Femur (tissue), 1 donor: Measurements from ENCODE around the gene PRAMEF18.
"Not testable (repeated sequence)": the region's sequence is repeated elsewhere in the genome, so short reads cannot be mapped to it uniquely, and the experiment has no call there.

ENCODE experiments used
- DNase-seq: peaks from one replicate; pipeline ENCODE4 v3.0.0-alpha.2; 2017

Gene PRAMEF18, protein sequence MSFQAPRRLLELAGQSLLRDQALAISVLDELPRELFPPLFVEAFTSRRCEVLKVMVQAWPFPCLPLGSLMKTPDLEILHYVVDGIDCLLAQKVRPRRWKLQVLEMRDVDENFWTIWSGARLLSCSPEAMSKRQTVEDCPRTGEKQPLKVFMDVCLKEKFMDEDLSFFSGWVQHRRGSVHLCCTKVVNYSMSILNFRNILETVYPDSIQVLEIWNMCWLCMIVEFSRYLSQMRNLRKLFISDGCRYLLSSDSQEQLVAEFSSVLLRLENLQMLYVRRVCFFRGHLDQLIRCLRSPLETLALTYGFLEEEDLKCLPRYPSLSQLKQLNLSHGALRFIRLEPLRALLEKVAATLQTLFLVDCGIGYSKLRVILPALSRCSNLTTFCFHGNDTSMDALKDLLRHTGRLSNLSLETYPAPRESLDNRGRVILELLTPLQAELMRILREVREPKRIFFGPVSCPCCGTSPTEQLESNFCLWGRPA

DNA sequence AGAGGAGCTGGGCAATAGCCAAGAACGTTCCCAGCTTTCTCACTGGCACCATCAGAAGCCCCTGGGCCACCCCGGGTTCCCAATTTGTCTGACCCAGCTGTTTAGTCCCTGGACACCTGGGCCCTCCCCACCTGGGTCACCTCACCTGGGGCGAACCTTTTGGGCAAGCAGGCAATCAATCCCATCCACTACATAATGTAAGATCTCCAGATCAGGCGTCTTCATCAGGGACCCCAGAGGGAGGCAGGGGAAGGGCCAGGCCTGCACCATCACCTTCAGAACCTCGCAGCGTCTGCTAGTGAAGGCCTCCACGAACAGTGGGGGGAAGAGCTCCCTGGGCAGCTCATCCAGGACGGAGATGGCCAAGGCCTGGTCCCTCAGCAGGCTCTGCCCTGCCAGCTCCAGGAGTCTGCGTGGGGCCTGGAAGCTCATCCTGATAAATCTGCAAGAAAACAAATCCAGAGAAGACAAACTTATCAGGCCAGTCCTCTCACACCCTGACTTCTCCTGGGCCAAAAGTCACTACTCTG, at the start of gene PRAMEF18:
Gene PRAMEF18 (minus strand): TSS at position 480 of the 530 bp plus-strand sequence. CDS start 48 bp downstream, at position 432.
- not testable (repeated sequence) for DNase-seq

DNA sequence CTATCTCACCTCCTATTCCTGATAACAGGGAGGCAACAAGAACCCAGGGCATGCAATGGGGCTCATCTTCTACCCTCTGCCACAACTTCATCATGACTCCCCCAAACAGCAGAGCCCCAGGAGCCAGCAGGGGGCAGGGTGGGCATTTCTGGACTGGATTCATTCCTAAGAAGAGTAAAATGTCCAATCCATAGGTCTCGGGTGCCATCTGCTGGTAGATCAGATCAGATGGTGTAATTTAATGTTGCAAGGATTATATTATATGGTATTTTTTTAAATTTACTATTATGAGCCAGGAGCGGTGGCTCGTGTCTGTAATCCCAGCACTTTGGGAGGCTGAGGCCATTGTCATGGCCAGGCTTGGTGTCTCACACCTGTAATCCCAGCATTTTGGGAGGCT, 39.2 kb upstream of the PRAMEF18 start:
- DNase-seq = not testable (repeated sequence)

DNA sequence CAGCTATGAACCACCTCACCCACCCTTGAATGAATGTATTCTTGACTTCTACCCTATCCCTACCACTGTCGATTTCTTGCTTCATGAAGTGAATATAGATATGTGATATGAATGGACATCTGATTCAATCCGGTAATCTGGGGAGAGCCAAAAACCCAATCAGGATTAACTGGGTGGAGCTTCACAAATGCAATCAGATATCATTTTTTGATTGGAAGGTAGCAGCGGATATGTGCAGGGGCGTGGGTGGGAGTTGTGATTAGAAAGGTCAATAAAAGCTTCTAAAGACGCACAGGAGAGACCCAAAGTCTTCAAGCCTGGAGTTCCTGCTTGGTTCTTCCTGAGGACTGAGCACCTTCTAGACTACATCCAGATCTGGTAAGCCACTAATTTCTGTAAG, 27.9 kb upstream of the PRAMEF18 start, which contains the start of gene PRAMEF5:
Gene PRAMEF5 (plus strand): TSS at position 301 of the 400 bp plus-strand sequence. CDS start 5,071 bp downstream, outside the sequence.
- not testable (repeated sequence) for DNase-seq

DNA sequence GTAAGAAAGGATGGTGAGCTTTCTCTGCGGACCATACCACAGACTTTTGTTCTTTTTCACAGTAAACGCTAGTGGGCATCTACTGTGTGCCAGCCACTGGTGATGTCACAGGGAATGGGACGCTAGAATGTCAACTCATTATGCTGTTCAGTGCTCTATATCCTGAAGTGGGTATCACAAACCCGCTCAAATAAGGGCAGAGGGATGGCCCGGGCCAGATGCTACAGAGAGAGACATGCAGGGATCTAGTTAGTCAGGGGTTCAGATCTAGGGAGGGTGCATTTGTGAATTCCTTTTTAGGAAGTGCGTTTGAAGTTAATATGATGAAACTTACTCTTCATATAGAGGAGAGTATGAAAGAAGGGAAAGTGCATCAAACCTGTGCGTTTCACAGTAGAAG, 21.2 kb upstream of the PRAMEF18 start:
- not testable (repeated sequence) for DNase-seq

DNA sequence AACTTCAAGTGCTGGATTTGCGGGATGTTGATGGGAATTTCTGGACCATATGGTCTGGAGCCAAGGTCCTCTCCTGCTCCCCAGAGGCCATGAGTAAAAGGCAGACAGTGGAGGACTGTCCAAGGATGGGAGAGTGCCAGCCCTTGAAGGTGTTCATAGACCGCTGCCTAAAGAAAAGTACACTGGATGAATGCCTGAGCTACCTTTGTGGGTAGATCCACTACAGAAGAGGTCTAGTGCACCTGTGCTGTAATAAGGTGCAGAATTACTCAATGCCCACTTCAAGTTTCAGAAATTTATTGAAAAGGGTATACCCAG, 20.6 kb upstream of the PRAMEF18 start:
- DNase-seq = not testable (repeated sequence)

DNA sequence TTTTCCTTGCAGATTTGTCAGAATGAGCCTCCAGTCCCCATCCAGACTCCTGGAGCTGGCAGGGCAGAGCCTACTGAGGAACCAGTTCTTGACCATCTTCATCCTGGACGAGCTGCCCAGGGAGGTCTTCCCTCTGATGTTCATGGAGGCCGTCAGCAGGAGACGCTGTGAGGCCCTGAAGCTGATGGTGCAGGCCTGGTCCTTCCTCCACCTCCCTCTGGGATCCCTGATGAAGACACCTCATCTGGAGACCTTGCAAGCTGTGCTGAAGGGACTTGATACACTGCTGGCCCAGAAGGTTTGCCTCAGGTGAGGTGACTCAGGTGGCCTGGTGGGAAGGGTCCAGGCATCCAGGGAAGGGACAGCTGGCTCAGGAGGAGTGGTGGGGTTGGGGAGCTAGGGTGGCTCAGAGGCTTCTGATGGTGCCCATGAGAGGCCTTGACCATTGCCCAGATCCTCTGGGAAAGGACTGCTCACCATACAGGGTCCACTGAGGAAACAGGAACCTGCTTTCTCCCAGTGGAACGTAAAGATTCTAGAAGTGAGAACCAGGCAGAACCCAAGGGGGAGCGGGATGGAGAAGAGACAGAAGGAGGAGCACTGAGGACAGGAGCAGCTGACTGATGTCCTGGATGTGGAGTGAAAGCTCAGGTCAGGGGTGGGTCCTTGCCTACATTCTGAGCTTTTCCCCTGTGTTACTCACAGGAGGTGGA, 20.0 kb upstream of the PRAMEF18 start:
- DNase-seq = not testable (repeated sequence)

DNA sequence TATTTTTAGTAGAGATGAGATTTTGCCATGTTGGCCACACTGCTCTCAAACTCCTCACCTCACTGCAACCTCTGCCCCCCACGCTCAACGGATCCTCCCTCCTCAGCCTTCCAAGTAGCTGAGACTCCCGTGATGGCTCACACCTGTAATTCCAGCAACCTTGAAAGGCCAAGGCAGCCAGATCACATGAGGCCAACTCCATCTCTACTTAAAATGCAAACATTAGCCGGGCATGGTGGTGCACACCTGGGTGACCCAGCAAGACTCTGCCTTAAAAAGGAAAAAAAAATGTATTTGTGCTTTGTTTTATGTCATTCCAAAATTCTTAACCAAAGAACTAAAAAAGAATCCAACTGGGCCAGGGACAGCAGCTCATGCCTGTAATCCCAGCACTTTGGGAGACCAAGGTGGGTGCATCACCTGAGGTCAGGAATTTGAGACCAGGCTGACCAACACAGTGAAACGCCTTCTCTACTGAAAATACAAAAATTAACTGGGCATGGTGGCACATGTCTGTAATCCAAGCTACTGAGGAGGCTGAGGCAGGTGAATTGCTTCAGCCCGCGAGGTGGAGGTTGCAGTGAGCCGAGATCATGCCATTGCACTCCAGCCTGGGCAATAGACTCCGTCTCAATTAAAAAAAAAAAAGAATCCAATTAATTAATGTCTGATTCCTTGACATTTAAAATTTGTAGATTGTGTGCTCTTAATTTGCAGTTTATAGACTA, 17.7 kb upstream of the PRAMEF18 start:
- DNase-seq = not testable (repeated sequence)

DNA sequence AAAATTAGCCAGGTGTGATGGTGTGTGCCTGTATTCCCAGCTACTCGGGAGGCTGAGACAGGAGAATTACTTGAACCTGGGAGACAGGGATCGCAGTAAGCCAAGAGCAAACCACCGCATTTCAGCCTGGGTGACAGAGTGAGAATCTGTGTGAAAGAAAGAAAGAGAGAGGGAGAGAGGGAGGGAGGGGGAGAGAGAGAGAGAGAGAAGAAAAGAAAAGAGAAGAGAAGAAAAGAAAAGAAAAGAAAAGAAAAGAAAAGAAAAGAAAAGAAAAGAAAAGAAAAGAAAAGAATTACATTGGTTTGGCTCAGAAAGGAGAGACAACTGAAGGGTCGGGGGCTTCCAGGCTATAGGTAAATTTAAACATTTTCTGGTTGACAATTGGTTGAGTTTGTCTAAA, 13.7 kb upstream of the PRAMEF18 start:
- not testable (repeated sequence) for DNase-seq

DNA sequence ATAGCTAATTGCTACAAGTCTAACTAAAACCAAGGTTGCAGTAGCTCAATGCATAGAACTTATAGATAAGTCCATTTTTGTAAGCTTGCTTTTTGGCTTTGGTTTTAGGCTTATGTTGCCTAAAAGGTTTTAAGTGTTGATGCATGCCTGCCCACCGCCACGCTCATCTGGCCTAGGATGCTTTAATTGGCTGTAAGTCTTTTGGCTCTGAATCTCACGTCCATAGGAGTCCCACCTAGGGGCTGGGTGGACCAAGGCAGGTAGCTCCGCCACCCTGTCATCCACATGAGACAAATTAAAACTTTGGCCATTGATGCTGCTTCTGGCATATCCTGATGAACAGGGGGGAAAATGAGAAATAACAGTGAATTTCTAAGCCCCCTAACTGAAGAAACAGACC, 11.6 kb upstream of the PRAMEF18 start:
- not testable (repeated sequence) for DNase-seq

DNA sequence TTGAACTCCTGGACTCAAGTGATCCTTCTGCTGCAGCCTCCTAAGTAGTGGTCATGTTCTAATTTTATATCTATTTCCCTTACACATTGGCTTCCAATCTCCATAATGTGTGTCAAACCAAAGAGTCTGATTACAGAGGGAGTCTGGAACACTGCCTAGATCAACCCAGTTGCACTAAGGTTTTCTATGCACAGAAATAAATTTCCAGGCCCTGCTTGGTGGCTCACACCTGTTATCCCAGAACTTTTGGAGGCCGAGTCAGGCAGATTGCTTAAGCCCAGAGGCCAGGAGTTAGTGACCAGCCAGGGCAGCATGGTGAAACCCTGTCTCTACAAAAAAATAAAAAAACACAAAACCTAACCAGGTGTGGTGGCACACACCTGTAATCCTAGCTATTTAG, 8.1 kb upstream of the PRAMEF18 start:
- DNase-seq = not testable (repeated sequence)

DNA sequence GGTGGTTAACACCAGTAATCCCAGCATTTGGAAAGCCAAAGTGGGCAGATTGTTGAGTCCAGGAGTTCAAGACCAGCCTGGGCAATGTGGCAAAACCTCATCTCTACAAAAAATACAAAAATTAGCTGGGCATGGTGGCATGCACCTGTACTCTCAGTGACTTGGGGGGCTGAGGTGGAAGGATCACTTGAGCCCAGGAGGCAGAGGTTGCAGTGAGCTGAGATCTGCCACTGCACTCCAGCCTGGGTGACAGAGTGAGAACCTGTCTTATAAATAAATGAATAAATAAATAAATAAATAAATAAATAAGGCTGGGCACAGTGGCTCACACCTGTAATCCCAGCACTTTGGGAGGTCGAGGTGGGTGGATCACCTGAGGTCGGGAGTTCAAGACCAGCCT, 6.1 kb upstream of the PRAMEF18 start:
- DNase-seq = not testable (repeated sequence)

DNA sequence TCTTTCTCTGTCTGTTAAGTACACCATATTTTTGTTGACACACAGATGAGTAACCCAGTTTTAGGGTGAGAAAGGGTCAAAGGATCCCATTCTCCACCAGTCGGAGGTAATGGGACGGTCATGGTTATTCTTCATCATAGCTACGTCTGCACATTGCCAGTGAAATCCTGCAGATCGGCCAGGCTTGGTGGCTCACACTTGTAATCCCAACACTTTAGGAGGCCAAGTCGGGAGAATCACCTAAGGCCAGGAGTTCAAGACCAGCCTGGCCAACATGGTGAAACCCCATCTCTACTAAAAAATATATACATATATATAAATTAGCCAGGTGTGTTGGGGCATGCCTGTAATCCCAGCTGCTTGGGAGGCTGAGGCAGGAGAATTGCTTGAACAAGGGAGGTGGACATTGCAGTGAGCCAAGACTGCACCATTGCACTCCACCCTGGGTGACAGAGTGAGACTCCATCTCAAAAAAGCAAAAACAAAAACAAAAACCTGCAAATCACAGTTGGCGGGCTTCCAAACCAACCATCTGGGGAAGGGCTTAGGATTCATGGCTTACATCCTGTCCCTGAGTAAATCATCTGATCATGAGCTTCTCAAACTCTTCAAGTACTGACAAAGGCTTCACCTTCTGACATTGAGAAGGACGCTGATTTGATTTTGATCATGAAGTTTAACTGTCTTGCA, 5.3 kb upstream of the PRAMEF18 start:
- DNase-seq = not testable (repeated sequence)

DNA sequence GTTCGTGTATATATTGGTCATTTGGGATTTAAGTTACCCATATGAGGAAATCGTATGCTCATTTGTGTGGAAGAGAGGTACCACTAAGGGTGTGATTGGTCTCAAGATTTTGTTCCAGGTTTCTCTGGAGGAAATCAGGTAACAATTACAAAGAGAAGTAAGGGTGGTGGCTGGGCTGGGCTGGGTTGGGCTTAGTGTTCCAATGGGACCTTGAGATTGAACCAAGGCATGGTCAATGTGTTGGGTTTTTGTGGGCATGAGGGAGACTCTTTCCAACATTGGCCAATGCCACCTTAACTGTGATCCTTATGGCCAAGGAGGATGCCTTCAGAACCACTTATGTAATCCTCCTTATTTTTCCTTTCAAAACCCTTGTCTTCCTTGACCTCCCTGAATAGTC, 4.6 kb upstream of the PRAMEF18 start:
- DNase-seq = not testable (repeated sequence)

DNA sequence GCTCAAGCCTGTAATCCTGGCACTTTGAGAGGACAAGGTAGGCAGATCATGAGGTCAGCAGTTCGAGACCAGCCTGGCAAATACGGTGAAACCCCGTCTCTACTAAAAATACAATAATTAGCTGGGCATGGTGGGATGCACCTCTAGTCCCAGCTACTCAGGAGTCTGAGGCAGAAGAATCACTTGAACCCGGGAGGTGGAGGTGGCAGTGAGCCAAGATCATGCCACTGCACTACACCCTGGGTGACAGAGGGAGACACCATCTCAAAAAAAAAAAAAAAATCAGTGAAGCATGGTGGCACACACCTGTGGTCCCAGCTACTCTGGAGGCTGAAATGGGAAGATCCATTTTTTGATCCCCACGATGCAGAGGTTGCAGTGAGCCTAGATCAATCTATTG, 4.1 kb upstream of the PRAMEF18 start:
- DNase-seq = not testable (repeated sequence)

DNA sequence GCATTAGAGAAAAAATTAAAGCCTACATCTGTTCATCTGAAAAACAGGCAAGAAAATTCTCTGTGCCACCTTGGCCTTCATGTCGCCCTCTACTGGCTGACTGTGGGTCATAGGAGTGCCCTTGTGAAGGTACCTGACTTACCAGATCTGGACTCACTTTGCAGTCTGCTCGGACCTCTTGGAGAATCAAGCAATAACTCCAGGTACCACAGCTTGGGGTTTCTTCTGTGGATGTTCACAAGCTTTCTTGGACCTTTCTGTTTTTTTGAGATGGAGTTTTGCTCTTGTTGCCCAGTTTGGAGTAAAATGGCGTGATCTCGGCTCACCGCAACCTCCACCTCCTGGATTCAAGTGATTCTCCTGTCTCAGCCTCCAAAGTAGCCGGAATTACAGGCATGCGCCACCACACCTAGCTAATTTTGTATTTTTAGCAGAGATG, 2.4 kb upstream of the PRAMEF18 start:
- DNase-seq = no peak

DNA sequence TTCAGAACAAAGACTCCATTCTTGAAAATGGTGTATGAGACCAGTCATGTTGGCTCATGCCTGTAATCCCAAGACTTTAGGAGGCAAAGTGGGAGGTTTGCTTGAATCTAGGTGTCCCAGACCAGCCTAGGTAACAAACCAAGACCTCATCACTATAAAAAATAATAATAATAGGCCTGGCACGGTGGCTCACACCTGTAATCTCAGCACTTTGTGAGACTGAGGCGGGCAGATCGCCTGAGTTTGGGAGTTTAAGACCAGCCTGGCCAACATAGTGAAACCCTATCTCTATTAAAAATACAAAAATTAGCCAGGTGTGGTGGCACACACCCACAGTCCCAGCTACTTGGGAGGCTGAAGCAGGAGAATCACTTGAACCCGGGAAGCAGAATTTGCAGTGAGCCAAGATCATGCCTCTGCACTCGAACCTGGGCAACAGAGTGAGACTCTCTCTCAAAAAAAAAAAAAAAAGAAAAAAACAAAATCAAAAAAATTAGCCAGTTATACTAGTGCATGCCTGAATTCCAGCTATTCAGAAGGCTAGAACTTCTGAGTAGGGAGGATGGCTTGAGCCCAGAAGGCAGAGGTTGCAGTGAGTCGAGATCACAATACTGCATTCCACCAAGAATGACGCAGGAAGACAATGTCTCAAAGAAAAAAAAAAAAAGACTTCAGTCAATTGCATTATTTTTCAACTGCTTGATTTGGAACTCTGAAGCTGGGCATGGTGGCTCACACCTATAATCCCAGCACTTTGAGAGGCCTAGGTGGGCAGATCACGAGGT, 1.5 kb upstream of the PRAMEF18 start:
- DNase-seq = not testable (repeated sequence)

DNA sequence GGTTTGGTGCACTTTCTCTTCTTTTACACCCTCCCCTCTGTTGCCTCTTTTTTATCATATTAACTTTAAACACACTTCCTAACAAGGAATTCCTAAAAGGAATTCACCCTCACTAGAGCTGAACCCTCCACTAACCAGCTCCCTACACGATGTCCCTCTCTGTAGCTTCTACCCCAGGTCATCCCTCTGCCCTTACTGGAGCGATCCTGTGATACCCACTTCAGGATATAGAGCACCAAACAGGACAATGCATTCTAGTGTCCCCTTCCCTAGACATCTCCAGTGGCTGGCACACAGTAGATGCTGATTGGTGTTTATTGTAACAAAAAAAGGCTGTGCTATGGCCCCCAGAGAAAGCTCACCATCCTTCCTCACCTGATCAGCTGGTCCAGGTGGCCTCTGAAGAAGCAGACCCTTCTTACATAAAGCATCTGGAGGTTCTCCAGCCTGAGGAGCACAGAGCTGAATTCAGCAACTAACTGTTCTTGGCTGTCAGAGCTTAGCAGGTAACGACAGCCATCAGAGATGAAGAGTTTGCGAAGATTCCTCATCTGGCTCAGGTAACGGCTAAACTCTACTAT, 1.4 kb downstream of the PRAMEF18 start:
- no peak for DNase-seq

DNA sequence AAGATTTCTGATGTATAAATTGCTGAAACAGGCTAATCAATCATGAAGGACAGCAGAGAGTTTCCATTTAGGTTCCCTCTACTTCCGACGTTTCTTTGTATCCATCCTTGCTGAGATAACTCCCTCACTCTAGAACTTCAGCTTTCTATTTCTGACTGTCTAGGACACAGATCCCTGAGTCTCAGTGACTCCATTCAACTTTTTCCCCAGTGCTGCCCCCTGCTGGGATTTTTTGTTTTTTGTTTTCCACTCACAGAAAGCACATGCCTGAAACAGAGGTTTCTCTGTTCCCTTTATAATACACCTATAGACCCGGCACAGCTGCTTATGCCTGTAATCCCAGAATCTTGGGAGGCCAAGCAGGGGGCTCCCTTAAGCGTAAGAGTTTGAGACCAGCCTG, 3.2 kb downstream of the PRAMEF18 start:
- not testable (repeated sequence) for DNase-seq

DNA sequence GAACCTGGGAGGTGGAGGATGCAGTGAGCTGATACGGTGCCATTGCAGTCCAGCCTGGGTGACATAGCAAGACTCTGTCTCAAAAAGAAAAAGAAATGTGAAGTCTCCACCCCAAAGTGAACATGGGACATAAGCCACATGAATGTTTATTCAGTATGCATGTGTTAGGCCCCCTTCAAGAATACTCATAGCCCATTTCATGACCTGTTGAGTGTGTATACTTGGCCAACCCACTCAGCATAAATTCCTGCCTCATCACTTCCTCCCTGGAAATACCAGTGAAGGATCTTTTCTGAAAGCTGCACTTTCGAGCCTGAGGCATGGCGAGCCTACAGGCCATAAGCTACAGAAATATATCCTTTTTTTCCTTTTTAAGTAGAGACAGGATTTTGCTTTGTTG, 6.8 kb downstream of the PRAMEF18 start:
- not testable (repeated sequence) for DNase-seq

DNA sequence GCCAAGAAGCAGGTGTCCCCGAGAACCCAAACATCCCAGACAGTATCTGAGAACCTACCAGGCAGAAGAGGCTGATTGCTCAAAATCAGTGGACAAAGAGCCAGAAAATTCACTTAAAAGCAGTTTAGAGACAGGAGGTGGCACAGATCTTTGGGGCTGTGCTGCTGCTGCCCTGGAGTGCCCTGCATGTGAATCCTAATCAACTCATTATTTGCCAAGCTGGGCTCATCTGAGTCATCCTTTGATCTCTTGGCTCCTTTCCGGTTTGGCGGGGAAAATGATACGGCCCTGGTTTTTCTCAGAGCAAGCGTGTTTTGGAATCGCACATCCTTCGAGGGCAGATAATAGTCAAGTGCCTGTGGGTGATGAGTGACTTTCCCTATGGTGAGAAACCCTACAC, 9.3 kb downstream of the PRAMEF18 start:
- not testable (repeated sequence) for DNase-seq

DNA sequence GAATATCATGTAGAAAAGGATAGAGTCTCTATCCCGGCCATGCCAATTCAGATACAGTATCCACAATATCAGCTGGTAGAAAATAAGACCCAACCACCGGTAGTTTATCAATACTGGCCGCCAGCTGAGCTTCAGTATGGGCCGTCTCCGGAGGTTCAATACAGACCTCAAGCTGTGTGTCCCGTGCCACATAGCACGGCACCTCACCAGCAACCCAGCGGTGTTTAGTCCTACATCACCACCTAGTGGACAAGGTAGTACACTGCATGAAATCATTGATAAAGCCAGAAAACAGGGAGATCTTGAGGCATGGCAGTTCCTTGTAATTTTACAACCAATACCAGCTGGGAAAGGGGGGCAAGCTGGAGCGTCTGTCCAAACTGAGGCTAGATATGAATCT, 17.2 kb downstream of the PRAMEF18 start:
- not testable (repeated sequence) for DNase-seq
